ENCODE data around the gene CCDC15.

GRCh38 chr11:125086633-125087296 is 132.8 kb downstream of the CCDC15 start:
- no peak for TF ChIP-seq POLR2A (IDR thresholded peaks at IDR 0.05)
- TF ChIP-seq CTCF (IDR thresholded peaks at IDR 0.05), result no peak
